ENCODE measurements around the gene GANAB. TPM values are rescaled to one million over a fixed set of nuclear protein-coding genes. Genes with fewer than 3 reads are reported as not detected.

Gene GANAB
- total RNA-seq, 1 donor from 2014 or later = 238 TPM

- Mint-ChIP-seq H3K4me1 (ENCODE audit: low read depth) (no peaks in the 10 kb centered on the region), H3K4me3 (no peak overlapping the region), H3K27me3 (ENCODE audit: insufficient read depth) (no peaks in the 10 kb centered on the region), H3K9me3 (no peaks in the 10 kb centered on the region), H3K27ac (no peak overlapping the region), H3K36me3 (ENCODE audit: low read depth) (peaks cover 27% of the 10 kb centered on the region)
- no peak for DNase-seq (ENCODE audit: low spot score)
- intact Hi-C loops (cut with micrococcal nuclease) = no loop called here
Observed at GRCh38 chr11:62580959-62581715, 65.3 kb downstream of the GANAB start.

GRCh38 chr11:62579252-62579651 lies 67.2 kb downstream of the GANAB start:
- no peaks in the 10 kb centered on the region for H3K9me3 Mint-ChIP-seq
- H3K36me3 Mint-ChIP-seq (ENCODE audit: low read depth) = peaks cover 27% of the 10 kb centered on the region
- no peak overlapping the region for H3K27ac Mint-ChIP-seq
- H3K4me3 Mint-ChIP-seq = no peak overlapping the region
- intact Hi-C loops (cut with micrococcal nuclease) = no loop called here
- DNase-seq (ENCODE audit: low spot score) = no peak
- no peaks in the 10 kb centered on the region for H3K27me3 Mint-ChIP-seq (ENCODE audit: insufficient read depth)
- peaks cover 6% of the 10 kb centered on the region for H3K4me1 Mint-ChIP-seq (ENCODE audit: low read depth)

- intact Hi-C loops (cut with micrococcal nuclease) = no loop called here
- H3K27me3 Mint-ChIP-seq (ENCODE audit: insufficient read depth) = no peaks in the 10 kb centered on the region
- H3K27ac Mint-ChIP-seq = no peak overlapping the region
- H3K4me3 Mint-ChIP-seq = no peak overlapping the region
- H3K9me3 Mint-ChIP-seq = no peaks in the 10 kb centered on the region
- peaks cover 29% of the 10 kb centered on the region for H3K36me3 Mint-ChIP-seq (ENCODE audit: low read depth)
- DNase-seq (ENCODE audit: low spot score) = no peak
- peaks cover 6% of the 10 kb centered on the region for H3K4me1 Mint-ChIP-seq (ENCODE audit: low read depth)
Observed at GRCh38 chr11:62578541-62578940, 67.9 kb downstream of the GANAB start.

GRCh38 chr11:62577046-62577714 lies 69.2 kb downstream of the GANAB start:
- Mint-ChIP-seq H3K36me3 (ENCODE audit: low read depth) (peaks cover 40% of the 10 kb centered on the region), H3K27me3 (ENCODE audit: insufficient read depth) (no peaks in the 10 kb centered on the region), H3K4me3 (no peak overlapping the region), H3K9me3 (no peaks in the 10 kb centered on the region), H3K27ac (no peak overlapping the region), H3K4me1 (ENCODE audit: low read depth) (peaks cover 17% of the 10 kb centered on the region)
- intact Hi-C loops (cut with micrococcal nuclease) = no loop called here
- no peak for DNase-seq (ENCODE audit: low spot score)

- DNase-seq (ENCODE audit: low spot score) = no peak
- no peaks in the 10 kb centered on the region for H3K9me3 Mint-ChIP-seq
- H3K27ac Mint-ChIP-seq = peak overlapping the region; percentile 50
- no peaks in the 10 kb centered on the region for H3K27me3 Mint-ChIP-seq (ENCODE audit: insufficient read depth)
- intact Hi-C loops (cut with micrococcal nuclease) = no loop called here
- no peak overlapping the region for H3K4me3 Mint-ChIP-seq
- peaks cover 46% of the 10 kb centered on the region for H3K36me3 Mint-ChIP-seq (ENCODE audit: low read depth)
- H3K4me1 Mint-ChIP-seq (ENCODE audit: low read depth) = peaks cover 31% of the 10 kb centered on the region
Observed at GRCh38 chr11:62575837-62576236, 70.6 kb downstream of the GANAB start.

- Mint-ChIP-seq H3K4me1 (ENCODE audit: low read depth) (peaks cover 35% of the 10 kb centered on the region), H3K27me3 (ENCODE audit: insufficient read depth) (no peaks in the 10 kb centered on the region), H3K36me3 (ENCODE audit: low read depth) (peaks cover 48% of the 10 kb centered on the region), H3K9me3 (no peaks in the 10 kb centered on the region), H3K27ac (peak overlapping the region; percentile 92), H3K4me3 (peak overlapping the region; percentile 98)
- intact Hi-C loops (cut with micrococcal nuclease) = no loop called here
- no peak for DNase-seq (ENCODE audit: low spot score)
Observed at GRCh38 chr11:62575156-62575555, 71.3 kb downstream of the GANAB start.

Other genes starting within 250 kb of the GANAB start
- gene SCGB1A1, start 227.6 kb downstream of the GANAB start, total RNA-seq = not detected in 2 replicates
- 96.5 and 97.2 TPM in 2 replicates for gene AHNAK, start 99.8 kb downstream of the GANAB start, total RNA-seq
- 1,154 and 1,169 TPM in 2 replicates for gene EEF1G, start 72.7 kb downstream of the GANAB start, total RNA-seq
- 38.7 and 40.7 TPM in 2 replicates for gene TUT1, start 55.1 kb downstream of the GANAB start, total RNA-seq
- 224 and 230 TPM in 2 replicates for gene MTA2, start 44.7 kb downstream of the GANAB start, total RNA-seq
- 164 and 167 TPM in 2 replicates for gene EML3, start 33.8 kb downstream of the GANAB start, total RNA-seq
- 2.5 and 3.2 TPM in 2 replicates for gene ROM1, start 33.4 kb downstream of the GANAB start, total RNA-seq
- gene B3GAT3, start 24.6 kb downstream of the GANAB start, total RNA-seq = 93.8 and 94.3 TPM in 2 replicates
- 39.2 and 40.4 TPM in 2 replicates for gene INTS5, start 6.7 kb upstream of the GANAB start, total RNA-seq
- gene C11orf98, start 18.6 kb upstream of the GANAB start, total RNA-seq = 146 and 151 TPM in 2 replicates
- gene CSKMT, start 18.7 kb upstream of the GANAB start, total RNA-seq = 65.0 and 69.4 TPM in 2 replicates
- 8.9 and 11.4 TPM in 2 replicates for gene UQCC3, start 25.1 kb upstream of the GANAB start, total RNA-seq
- 23.4 and 24.3 TPM in 2 replicates for gene LBHD1, start 25.7 kb upstream of the GANAB start, total RNA-seq
- gene UBXN1, start 32.5 kb upstream of the GANAB start, total RNA-seq = 125 and 128 TPM in 2 replicates
- 0.17 and 0.26 TPM in 2 replicates for gene LRRN4CL, start 42.9 kb upstream of the GANAB start, total RNA-seq
- 34.0 and 34.6 TPM in 2 replicates for gene BSCL2, start 60.8 kb upstream of the GANAB start, total RNA-seq
- not detected in 2 replicates for gene GNG3, start 61.1 kb upstream of the GANAB start, total RNA-seq
- gene HNRNPUL2, start 80.8 kb upstream of the GANAB start, total RNA-seq = 53.0 and 55.2 TPM in 2 replicates
- gene TTC9C, start 81.9 kb upstream of the GANAB start, total RNA-seq = 36.4 and 38.0 TPM in 2 replicates
- gene ZBTB3, start 107.5 kb upstream of the GANAB start, total RNA-seq = 8.7 and 9.1 TPM in 2 replicates
- gene POLR2G, start 115.0 kb upstream of the GANAB start, total RNA-seq = 145 and 148 TPM in 2 replicates
- 19.4 and 20.7 TPM in 2 replicates for gene TAF6L, start 124.8 kb upstream of the GANAB start, total RNA-seq
- 40.6 and 43.0 TPM in 2 replicates for gene TMEM179B, start 140.8 kb upstream of the GANAB start, total RNA-seq
- gene TMEM223, start 145.4 kb upstream of the GANAB start, total RNA-seq = 14.3 and 16.0 TPM in 2 replicates
- gene NXF1, start 158.8 kb upstream of the GANAB start, total RNA-seq = 155 and 158 TPM in 2 replicates
- 34.2 and 39.9 TPM in 2 replicates for gene STX5, start 185.4 kb upstream of the GANAB start, total RNA-seq
- 1.2 and 1.3 TPM in 2 replicates for gene TEX54, start 186.2 kb upstream of the GANAB start, total RNA-seq
- gene WDR74, start 193.0 kb upstream of the GANAB start, total RNA-seq = 156 and 161 TPM in 2 replicates
- 397 and 399 TPM in 2 replicates for gene SLC3A2, start 234.3 kb upstream of the GANAB start, total RNA-seq

All from activated T-helper 1 cell treated with anti-CD3 and anti-CD28 coated beads, Interleukin-12 subunit alpha, Interleukin-12 subunit beta, Interleukin-2, Interleukin-4 antibody, amounts not matched to agents 30 ng/mL and 10 ng/mL and 1 ng/mL, durations not matched to agents 14 hours and 24 hours and 36 hours (primary cell).